Lower lobe of right lung (tissue), 2 donors: ENCODE measurements around the gene IQGAP2. TPM values are rescaled to one million over a fixed set of nuclear protein-coding genes. Genes with fewer than 3 reads are reported as not detected.

Source experiments
- ATAC-seq, 2 donors: fragments of 200-7000 bp; cut with Tn5 transposase; one replicate each; pipeline ENCODE4 v1.9.1; 2020 to 2022; ENCODE audit warnings: mild to moderate bottlenecking in 2 of 2, moderate library complexity in 2 of 2
- DNase-seq: peaks from one replicate; pipeline ENCODE4 v3.0.0-alpha.2; 2020
- H3K27ac ChIP-seq: fragments of 200-600 bp; one replicate; pipeline ENCODE4 v1.8.0; 2022
- H3K27me3 ChIP-seq: fragments of 200-600 bp; one replicate; pipeline ENCODE4 v1.8.0; 2022; ENCODE audit warnings: low read depth
- H3K36me3 ChIP-seq: fragments of 200-600 bp; one replicate; pipeline ENCODE4 v1.8.0; 2022; ENCODE audit warnings: mild to moderate bottlenecking
- H3K4me1 ChIP-seq: fragments of 200-600 bp; one replicate; pipeline ENCODE4 v1.8.0; 2022
- H3K4me3 ChIP-seq: fragments of 200-600 bp; one replicate; pipeline ENCODE4 v1.8.0; 2022; ENCODE audit warnings: mild to moderate bottlenecking
- H3K9me3 ChIP-seq: fragments of 200-600 bp; one replicate; pipeline ENCODE4 v1.8.0; 2022
- intact Hi-C: fragments of 100-400 bp; cut with DNase I; formaldehyde crosslinking; loops from one replicate; pipeline ENCODE4 v1.11.0; 2022
- total RNA-seq: library from RNA; stranded (reverse); fragmentation: NEBNext Ultra II Directional; extraction: Animal tissue kit (Norgen Biotek cat#: 25700); gene quantifications from one replicate; pipeline ENCODE4 v1.2.1, GENCODE V29; 2021
- TF ChIP-seq, protein P1 (sequence below): fragments of 200-600 bp; IDR thresholded peaks from one replicate; pipeline ENCODE4 v1.8.0; 2022; ENCODE audit warnings: antibody characterized with exemption, mild to moderate bottlenecking
- donor health status: DM: no; HTN: yes; CAD: no; lungs with severe emphysema.

The IQGAP2 gene
- total RNA-seq, 1 donor from 2014 or later = 42.0 TPM

DNA sequence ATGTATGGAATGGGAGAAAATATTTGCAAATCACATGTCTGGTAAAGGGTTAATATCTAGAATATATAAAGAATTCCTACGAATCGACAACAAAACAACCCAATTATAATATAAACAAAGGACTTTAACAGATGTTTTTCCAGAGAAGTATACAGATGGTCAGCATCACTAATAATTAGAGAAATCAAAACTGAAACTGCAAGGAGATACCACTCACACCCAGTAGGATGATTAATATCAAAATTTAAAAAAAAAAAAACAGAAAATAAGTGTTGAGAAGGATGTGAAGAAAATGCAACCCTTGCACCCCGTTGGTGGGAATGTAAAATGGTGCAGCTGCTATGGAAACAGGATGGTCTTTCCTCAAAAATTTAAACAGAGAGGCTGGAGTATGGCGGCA lies 278.2 kb downstream of the IQGAP2 start:
- no peak overlapping the region for H3K4me3 ChIP-seq
- no peaks in the 10 kb centered on the region for H3K27me3 ChIP-seq
- intact Hi-C loops = no loop called here
- DNase-seq = no peak
- TF ChIP-seq, protein P1, sequence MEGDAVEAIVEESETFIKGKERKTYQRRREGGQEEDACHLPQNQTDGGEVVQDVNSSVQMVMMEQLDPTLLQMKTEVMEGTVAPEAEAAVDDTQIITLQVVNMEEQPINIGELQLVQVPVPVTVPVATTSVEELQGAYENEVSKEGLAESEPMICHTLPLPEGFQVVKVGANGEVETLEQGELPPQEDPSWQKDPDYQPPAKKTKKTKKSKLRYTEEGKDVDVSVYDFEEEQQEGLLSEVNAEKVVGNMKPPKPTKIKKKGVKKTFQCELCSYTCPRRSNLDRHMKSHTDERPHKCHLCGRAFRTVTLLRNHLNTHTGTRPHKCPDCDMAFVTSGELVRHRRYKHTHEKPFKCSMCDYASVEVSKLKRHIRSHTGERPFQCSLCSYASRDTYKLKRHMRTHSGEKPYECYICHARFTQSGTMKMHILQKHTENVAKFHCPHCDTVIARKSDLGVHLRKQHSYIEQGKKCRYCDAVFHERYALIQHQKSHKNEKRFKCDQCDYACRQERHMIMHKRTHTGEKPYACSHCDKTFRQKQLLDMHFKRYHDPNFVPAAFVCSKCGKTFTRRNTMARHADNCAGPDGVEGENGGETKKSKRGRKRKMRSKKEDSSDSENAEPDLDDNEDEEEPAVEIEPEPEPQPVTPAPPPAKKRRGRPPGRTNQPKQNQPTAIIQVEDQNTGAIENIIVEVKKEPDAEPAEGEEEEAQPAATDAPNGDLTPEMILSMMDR = no peak
- no peak overlapping the region for H3K27ac ChIP-seq
- ATAC-seq = no peak
- H3K36me3 ChIP-seq = peaks cover 6% of the 10 kb centered on the region
- H3K9me3 ChIP-seq = no peaks in the 10 kb centered on the region
- no peaks in the 10 kb centered on the region for H3K4me1 ChIP-seq

DNA sequence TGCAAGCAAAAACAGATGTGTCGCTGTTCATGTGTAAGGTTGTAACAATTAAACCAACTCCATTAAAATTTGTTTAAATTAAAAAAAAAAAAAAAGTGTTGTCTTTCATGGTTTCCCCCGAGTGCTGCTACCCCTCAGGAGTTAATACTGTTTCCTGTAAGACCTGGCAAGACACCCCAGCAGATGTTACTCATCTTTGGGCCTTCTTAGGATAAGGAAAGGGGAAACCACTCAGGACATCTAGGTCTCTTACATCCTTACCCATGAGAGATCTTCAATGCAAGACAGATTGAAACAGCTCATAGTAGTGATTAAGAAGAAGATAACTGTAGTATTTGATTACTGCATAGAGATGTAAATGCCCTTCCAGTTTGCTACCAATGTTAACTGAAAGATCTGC lies 279.3 kb downstream of the IQGAP2 start:
- TF ChIP-seq, protein P1 = no peak
- DNase-seq = no peak
- intact Hi-C loops = no loop called here
- Histone ChIP-seq H3K4me3 (no peak overlapping the region), H3K9me3 (no peaks in the 10 kb centered on the region), H3K4me1 (no peaks in the 10 kb centered on the region), H3K36me3 (peaks cover 6% of the 10 kb centered on the region), H3K27me3 (no peaks in the 10 kb centered on the region), H3K27ac (no peak overlapping the region)
- ATAC-seq = no peak

DNA sequence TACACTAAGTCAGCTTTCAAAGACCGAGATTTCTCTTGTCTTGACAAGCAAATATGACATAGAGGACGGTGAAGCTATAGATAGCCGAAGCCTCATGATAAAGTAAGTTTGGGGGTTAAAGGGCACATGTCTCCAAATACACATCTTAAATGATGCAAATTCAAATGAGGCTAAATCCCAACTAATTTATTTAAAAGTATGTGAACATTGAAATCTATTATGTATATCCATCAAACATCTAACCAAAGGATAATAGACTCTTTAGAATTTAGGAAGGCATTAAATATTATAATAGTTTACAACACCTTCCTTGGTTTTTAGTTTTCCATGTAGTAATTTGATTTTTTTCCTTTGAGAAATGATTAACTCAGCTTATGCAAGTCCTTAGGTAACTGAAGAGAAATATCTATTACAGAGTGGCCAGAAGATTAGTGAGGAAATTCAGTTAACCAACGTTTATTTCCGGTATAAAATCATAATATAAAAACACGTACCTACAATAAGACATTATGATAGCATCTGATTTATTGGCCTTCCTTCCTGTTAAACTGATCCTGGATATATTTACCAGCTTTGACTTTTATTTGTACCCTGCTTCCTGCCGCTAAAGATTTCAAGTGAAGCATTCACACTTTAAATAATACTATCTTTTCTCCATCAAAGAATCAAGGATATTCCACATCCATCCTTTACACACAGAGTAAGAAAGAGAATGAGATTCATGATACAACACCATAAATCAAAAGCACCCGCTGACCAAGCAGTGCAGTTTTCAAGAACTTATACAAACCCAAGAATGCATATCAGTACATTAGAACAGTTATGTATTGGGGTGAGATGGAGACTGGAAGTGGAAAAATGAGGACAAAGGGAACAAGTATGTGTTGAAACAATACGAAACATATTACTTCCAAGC lies 281.0 kb downstream of the IQGAP2 start:
- Histone ChIP-seq H3K4me3 (no peak overlapping the region), H3K27me3 (no peaks in the 10 kb centered on the region), H3K27ac (no peak overlapping the region), H3K36me3 (peaks cover 6% of the 10 kb centered on the region), H3K9me3 (no peaks in the 10 kb centered on the region), H3K4me1 (no peaks in the 10 kb centered on the region)
- intact Hi-C loops = no loop called here
- ATAC-seq (no peak), DNase-seq (no peak)
- TF ChIP-seq, protein P1 = no peak

DNA sequence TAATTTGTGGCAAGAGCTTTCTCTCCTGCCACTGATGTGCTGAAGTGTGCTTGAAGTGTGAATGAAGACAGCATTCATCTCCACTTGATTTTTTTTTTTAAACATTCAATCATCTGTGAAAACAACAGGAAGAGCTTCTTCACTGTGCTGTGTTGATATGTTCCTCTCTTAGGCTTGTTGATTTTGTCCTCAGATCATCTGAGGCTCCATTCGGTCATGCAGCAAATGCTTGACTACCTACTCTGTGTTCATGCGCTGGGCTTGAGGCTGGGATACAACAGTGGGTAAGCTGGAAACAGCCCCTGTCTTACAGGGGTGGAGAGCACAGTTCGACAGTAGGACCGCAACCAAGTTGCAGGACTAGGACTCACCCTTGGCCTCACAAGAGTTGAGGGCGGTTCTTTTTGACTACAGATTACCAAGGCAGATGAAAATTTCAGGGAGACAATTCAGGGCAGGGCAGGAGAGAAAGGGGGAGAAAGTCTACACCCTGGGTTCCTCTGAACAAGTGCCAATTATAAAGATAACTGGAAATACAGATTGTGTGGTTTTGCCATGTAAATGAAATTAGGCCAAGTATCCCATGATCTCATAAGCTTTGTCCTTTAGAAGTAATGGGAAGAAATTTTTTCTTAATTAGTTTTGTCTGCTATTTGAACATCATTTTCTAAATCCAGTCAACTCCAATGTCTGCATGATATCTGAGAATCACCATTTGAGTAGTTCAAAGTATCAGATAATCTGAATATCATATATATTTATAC lies 281.9 kb downstream of the IQGAP2 start:
- H3K36me3 ChIP-seq = peaks cover 6% of the 10 kb centered on the region
- intact Hi-C loops = no loop called here
- no peaks in the 10 kb centered on the region for H3K27me3 ChIP-seq
- no peak overlapping the region for H3K27ac ChIP-seq
- H3K4me3 ChIP-seq = no peak overlapping the region
- H3K4me1 ChIP-seq = no peaks in the 10 kb centered on the region
- DNase-seq (no peak), ATAC-seq (no peak)
- no peaks in the 10 kb centered on the region for H3K9me3 ChIP-seq
- TF ChIP-seq, protein P1 = no peak

DNA sequence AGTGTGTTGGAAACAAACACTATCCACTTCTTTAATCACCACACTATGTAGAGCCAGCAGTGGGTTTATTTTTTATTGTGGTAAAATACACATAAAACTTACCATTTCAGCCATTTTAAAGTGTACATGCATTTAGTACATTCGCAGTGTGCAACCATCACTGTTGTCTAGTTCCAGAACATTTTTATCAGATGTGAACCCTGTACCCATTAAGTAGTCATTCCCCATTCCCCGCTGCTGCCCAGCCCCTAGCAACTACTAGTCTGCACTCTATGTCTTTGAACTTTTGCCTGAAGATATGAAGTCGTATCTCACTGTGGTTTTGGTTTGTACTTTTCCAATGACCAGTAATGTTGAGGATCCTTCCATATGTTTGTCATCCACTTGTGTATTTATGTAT lies 282.6 kb downstream of the IQGAP2 start:
- Histone ChIP-seq H3K27me3 (no peaks in the 10 kb centered on the region), H3K27ac (no peak overlapping the region), H3K4me3 (no peak overlapping the region), H3K4me1 (no peaks in the 10 kb centered on the region), H3K9me3 (no peaks in the 10 kb centered on the region), H3K36me3 (peaks cover 6% of the 10 kb centered on the region)
- intact Hi-C loops = no loop called here
- TF ChIP-seq, protein P1 = no peak
- DNase-seq (no peak), ATAC-seq (no peak)
